Neutrophil (primary cell): Measurements from ENCODE around the gene PLD5.
"Not testable (repeated sequence)": the region's sequence is repeated elsewhere in the genome, so short reads cannot be mapped to it uniquely, and the experiment has no call there.

Experiments
- H3K27ac ChIP-seq: fragments of 200-600 bp; sonication (generic); 2 replicates; pipeline ENCODE4 v1.5.1; 2016; ENCODE audit warnings: mild to moderate bottlenecking, moderate library complexity
- H3K27me3 ChIP-seq: fragments of 200-600 bp; sonication (generic); 2 replicates; pipeline ENCODE4 v1.6.0; 2016; ENCODE audit warnings: mild to moderate bottlenecking
- H3K36me3 ChIP-seq: fragments of 200-600 bp; sonication (generic); 2 replicates; pipeline ENCODE4 v1.5.1; 2017
- H3K4me1 ChIP-seq, 2 experiments: fragments of 200-600 bp in 1 of 2; sonication (generic) in 1 of 2; 1 replicate in 1 of 2; 2 replicates in 1 of 2; pipeline versions ENCODE4 v1.5.1 to v1.6.1; 2013 to 2016; ENCODE audit warnings: low read depth in 1 of 2, low read length in 1 of 2, mild to moderate bottlenecking in 1 of 2, moderate library complexity in 1 of 2; ENCODE audit not compliant: control insufficient read depth in 1 of 2, insufficient read depth in 1 of 2
- H3K4me3 ChIP-seq, 2 experiments: fragments of 200-600 bp in 1 of 2; sonication (generic) in 1 of 2; 1 replicate in 1 of 2; 2 replicates in 1 of 2; pipeline ENCODE4 v1.5.1; 2013 to 2016; ENCODE audit warnings: low read depth in 1 of 2, low read length in 1 of 2, mild to moderate bottlenecking in 1 of 2, moderate library complexity in 1 of 2
- H3K9me3 ChIP-seq: fragments of 200-600 bp; sonication (generic); 2 replicates; pipeline ENCODE4 v1.5.1; 2016
- CTCF ChIP-seq: fragments of 200-600 bp; sonication (generic); IDR thresholded peaks from 2 replicates; pipeline ENCODE4 v1.5.1; 2016; ENCODE audit warnings: antibody characterized with exemption

Gene PLD5

GRCh38 chr1:242402956-242403355, 121.5 kb downstream of the PLD5 start:
- TF ChIP-seq CTCF, result no peak
- Histone ChIP-seq H3K4me3 (no peak overlapping the region), H3K36me3 (no peaks in the 10 kb centered on the region), H3K4me1 (no peaks in the 10 kb centered on the region), H3K9me3 (no peaks in the 10 kb centered on the region), H3K27ac (no peak overlapping the region), H3K27me3 (no peaks in the 10 kb centered on the region)

GRCh38 chr1:242401937-242402336, 122.6 kb downstream of the PLD5 start:
- Histone ChIP-seq H3K9me3 (no peaks in the 10 kb centered on the region), H3K36me3 (no peaks in the 10 kb centered on the region), H3K27ac (no peak overlapping the region), H3K4me3 (no peak overlapping the region), H3K4me1 (no peaks in the 10 kb centered on the region), H3K27me3 (no peaks in the 10 kb centered on the region)
- TF ChIP-seq CTCF, result no peak

GRCh38 chr1:242398351-242398750, 126.1 kb downstream of the PLD5 start:
- Histone ChIP-seq H3K36me3 (no peaks in the 10 kb centered on the region), H3K9me3 (no peaks in the 10 kb centered on the region), H3K27ac (no peak overlapping the region), H3K27me3 (no peaks in the 10 kb centered on the region), H3K4me1 (no peaks in the 10 kb centered on the region), H3K4me3 (no peak overlapping the region)
- no peak for TF ChIP-seq CTCF

GRCh38 chr1:242391896-242392295, 132.6 kb downstream of the PLD5 start:
- no peaks in the 10 kb centered on the region for H3K4me1 ChIP-seq
- H3K4me3 ChIP-seq, result no peak overlapping the region
- no peak for TF ChIP-seq CTCF
- H3K27ac ChIP-seq, result no peak overlapping the region
- no peaks in the 10 kb centered on the region for H3K36me3 ChIP-seq
- H3K27me3 ChIP-seq, result no peaks in the 10 kb centered on the region
- H3K9me3 ChIP-seq, result no peaks in the 10 kb centered on the region

- H3K27me3 ChIP-seq, H3K9me3 ChIP-seq, H3K27ac ChIP-seq, H3K4me3 ChIP-seq, H3K36me3 ChIP-seq, H3K4me1 ChIP-seq: not testable (repeated sequence)
These were observed 148.4 kb downstream of the PLD5 start for GRCh38 chr1:242376121-242376520.

- not testable (repeated sequence) for H3K4me3 ChIP-seq, H3K27me3 ChIP-seq, H3K27ac ChIP-seq, H3K4me1 ChIP-seq, H3K36me3 ChIP-seq, H3K9me3 ChIP-seq
These were observed 174.1 kb downstream of the PLD5 start for GRCh38 chr1:242350446-242350845.

- H3K36me3 ChIP-seq, result no peaks in the 10 kb centered on the region
- TF ChIP-seq CTCF, result no peak
These were observed 174.9 kb downstream of the PLD5 start for GRCh38 chr1:242349636-242350035.

GRCh38 chr1:242330865-242331264, 193.6 kb downstream of the PLD5 start:
- not testable (repeated sequence) for H3K27ac ChIP-seq, H3K4me3 ChIP-seq, H3K9me3 ChIP-seq, H3K4me1 ChIP-seq, H3K27me3 ChIP-seq, H3K36me3 ChIP-seq

More at GRCh38 chr1:242349636-242350035, 174.9 kb downstream of the PLD5 start:
- Histone ChIP-seq H3K9me3 (no peaks in the 10 kb centered on the region), H3K27ac (no peak overlapping the region), H3K4me3 (no peak overlapping the region), H3K4me1 (no peaks in the 10 kb centered on the region), H3K27me3 (no peaks in the 10 kb centered on the region)

GRCh38 chr1:242327381-242327780, 197.1 kb downstream of the PLD5 start:
- not testable (repeated sequence) for H3K4me3 ChIP-seq, H3K27me3 ChIP-seq, H3K36me3 ChIP-seq, H3K4me1 ChIP-seq, H3K27ac ChIP-seq, H3K9me3 ChIP-seq

- H3K9me3 ChIP-seq, H3K27me3 ChIP-seq, H3K4me1 ChIP-seq, H3K27ac ChIP-seq, H3K36me3 ChIP-seq, H3K4me3 ChIP-seq: not testable (repeated sequence)
These were observed 202.5 kb downstream of the PLD5 start for GRCh38 chr1:242321981-242322380.
